Measurements from ENCODE around the gene RPS6KA4.

Gene RPS6KA4

DNA sequence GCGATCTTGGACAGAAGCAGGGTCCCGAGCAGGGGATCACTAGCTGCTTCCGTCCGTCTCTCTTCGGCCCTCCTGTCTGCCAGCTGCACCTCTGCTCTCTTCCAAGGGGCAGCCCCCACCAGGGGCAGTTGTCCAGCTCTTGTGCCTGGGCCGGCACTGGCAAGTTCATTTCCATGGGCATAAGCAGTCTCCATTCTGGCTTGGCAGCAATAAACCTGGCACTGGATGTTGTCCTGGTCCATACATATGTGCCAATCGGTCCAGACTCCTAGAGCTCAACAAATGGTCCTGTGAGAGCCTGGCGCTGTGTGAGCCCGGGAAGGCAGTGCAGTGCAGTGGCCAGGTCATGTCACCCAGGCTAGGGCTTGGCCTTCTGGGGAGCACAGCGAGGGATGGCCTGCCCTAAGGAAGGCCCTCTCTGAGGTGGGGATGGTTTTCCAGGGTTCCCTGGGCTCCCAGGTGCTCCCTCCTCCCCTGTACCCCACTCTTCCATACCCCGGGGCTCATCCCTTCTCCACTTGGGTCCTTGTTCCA is 60.4 kb downstream of the RPS6KA4 start:
- no peak for DNase-seq (ENCODE audit: low read depth)

- no peak for DNase-seq (ENCODE audit: low read depth)
Observed at GRCh38 chr11:64419818-64420485, 61.0 kb downstream of the RPS6KA4 start.
